ENCODE results near the gene TPK1. TPM values are rescaled to one million over a fixed set of nuclear protein-coding genes. Genes with fewer than 3 reads are reported as not detected.

The TPK1 gene
- total RNA-seq, 1 donor from 2014 or later, result 2.9 TPM

DNA sequence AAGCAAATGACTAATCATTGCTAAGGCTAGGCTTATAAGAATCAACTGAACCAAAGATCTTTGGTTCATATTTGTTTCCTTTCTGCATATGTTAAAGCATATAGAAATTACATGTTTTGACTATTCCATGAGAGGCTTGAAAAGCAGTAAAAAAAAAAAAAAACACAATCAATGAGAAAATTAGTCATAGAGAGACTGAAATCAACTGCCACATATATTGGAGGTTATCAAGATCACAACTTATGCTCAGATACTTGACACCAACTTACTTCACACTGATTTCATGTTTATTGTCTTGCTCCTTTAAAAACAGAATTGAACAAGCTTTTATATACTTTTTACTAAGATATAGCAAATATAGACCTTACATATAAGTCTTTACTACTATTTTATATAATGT lies 161.3 kb downstream of the TPK1 start:
- ATAC-seq (ENCODE audit: poor library complexity) (no peak), DNase-seq (no peak)
- intact Hi-C loops (cut with DNase I), result no loop called here

- intact Hi-C loops (cut with DNase I), result no loop called here
- ATAC-seq (ENCODE audit: poor library complexity), result no peak
- no peak for DNase-seq
Observed at GRCh38 chr7:144672869-144673268, 163.0 kb downstream of the TPK1 start.

GRCh38 chr7:144671429-144671828 lies 164.4 kb downstream of the TPK1 start:
- no peak for DNase-seq
- no peak for ATAC-seq (ENCODE audit: poor library complexity)
- intact Hi-C loops (cut with DNase I), result no loop called here

DNA sequence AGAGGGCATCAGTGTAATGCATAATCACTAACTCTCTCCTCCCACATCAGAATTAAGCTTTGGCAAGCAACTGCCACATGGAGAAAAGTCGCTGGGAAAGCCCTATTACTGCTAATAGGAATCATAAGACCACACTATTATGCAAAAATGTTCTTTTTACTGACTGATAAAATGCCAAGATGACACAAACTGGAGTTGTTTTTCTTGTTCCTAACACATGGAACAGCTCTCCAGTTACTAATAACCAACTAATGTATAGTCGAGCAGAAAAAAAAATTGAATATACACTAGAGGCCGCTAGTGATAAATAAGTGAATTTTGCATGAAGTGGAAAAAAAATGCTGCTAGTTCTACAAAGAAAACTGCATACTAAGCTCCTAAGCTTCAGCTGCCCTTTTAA lies 165.6 kb downstream of the TPK1 start:
- ATAC-seq (ENCODE audit: poor library complexity) (no peak), DNase-seq (no peak)
- intact Hi-C loops (cut with DNase I), result no loop called here

DNA sequence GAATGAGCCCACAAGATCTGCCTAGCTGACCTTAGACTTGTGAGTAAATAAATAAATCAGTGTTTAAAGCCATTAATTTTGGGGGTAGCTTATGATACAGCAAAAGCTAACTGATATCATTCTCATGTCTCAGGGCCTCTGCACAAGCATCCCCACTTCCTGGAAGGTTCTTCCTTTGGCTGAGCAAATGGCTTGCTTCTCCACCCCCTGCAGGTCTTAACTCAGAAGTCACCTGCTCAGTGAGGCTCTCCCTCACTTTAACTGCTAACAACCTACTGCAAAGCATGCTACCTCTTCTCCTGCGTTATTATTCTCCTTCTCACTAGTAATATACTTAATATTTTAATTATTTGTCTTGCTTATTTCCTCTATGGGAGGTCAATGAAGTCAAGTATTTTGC lies 167.3 kb downstream of the TPK1 start:
- no peak for ATAC-seq (ENCODE audit: poor library complexity)
- intact Hi-C loops (cut with DNase I), result no loop called here
- DNase-seq, result no peak

DNA sequence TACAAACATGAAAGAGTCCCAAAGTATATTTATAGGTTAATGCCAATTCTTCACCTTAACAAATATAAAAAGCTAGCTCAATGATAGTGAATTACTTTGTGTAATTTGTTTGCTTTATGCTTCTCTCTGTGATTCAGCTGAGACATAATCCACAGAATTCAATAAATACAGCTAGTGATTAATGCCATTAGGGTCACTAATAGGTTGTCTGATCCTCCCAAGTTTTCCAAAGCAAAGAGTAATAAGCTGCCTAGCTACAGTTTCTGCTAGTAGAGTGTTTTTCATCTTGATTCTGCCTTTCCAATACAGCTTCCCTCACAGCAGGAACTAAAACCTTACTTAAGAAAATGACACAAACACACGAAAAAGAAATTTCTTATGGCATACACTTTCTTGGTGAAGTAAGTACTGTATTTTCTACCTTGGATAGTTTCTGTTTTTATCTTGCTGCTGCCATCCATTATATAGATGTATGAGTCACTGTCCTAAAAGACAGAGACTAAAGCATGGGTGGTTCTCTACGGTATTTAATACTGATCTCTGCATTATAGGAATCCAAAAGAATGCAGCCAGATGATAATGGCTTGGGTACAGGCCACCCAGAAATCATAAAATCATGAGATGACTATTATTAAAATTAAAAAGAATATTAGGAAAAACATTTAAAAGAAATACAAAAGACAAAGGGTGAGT lies 170.0 kb downstream of the TPK1 start:
- ATAC-seq (ENCODE audit: poor library complexity) (no peak), DNase-seq (no peak)
- intact Hi-C loops (cut with DNase I), result no loop called here

- no peak for DNase-seq
- no peak for ATAC-seq (ENCODE audit: poor library complexity)
- intact Hi-C loops (cut with DNase I), result no loop called here
Observed at GRCh38 chr7:144659211-144659610, 176.6 kb downstream of the TPK1 start.

DNA sequence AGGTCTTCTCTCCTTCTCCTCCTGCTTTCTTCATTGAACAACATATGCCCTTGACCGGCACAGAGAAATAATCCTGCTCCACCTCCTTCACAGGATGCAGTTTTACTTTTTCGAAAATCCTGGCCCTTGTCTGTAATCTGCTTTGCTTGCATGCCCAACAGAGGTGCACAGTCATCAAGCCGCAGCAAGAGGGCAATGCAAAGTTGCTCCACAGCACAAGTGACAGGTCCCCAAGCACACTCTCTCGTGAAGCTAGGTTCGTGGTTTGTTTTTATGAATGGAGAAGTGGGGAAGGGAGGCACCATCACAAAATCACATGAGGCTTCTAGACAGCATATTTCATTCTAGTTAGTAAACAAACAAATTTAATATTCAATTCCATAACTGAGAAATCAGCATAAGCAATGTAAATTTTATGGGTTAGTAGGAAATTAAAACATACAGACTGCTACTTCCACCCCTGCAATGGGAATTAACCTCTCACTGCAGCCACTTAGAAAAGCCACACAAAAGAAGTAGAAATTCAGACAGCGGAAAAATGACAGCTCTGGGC lies 178.8 kb downstream of the TPK1 start:
- no peak for ATAC-seq (ENCODE audit: poor library complexity)

DNA sequence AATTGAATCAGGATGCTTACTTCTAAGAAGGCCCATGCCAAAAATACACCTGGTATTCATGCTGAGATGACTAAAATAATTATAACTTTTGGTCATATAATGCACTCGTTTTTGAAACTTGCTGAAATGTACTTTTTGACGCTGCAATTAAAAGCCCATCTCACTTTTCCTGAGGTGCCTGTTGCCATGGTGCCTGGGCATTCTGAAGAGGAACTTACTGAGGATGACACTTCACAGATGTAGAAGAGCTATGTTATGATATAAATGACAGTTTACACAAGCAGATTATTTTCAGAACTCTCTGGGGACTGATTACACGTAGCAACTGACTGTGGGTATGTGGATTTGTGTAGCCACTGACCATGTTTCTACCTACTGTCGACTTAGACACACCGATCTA lies 182.4 kb downstream of the TPK1 start:
- intact Hi-C loops (cut with DNase I), result no loop called here
- no peak for ATAC-seq (ENCODE audit: poor library complexity)
- DNase-seq, result no peak

More for the DNA sequence above, 178.8 kb downstream of the TPK1 start:
- intact Hi-C loops (cut with DNase I), result no loop called here
- no peak for DNase-seq

DNA sequence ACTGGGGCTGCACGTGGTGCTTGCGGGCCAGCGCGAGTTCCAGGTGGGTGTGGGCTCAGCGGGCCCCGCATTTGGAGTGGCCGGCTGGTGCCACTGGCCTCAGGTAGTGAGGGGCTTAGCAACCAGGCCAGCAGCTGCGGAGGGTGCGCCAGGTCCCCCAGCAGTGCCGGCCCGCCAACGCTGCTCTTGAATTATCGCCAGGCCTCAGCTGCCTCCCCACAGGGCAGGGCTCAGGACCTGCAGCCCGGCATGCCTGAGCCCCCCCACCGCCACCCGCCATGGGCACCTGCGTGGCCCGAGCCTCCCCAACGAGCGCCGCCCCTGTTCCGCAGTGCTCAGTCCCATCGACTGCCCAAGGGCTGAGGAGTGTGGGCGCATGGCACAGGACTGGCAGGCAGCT lies 185.4 kb downstream of the TPK1 start:
- DNase-seq, result no peak
- ATAC-seq (ENCODE audit: poor library complexity), result no peak
- intact Hi-C loops (cut with DNase I), result no loop called here

GRCh38 chr7:144649120-144649519 lies 186.7 kb downstream of the TPK1 start:
- no peak for ATAC-seq (ENCODE audit: poor library complexity)
- intact Hi-C loops (cut with DNase I), result no loop called here
- DNase-seq, result no peak

DNA sequence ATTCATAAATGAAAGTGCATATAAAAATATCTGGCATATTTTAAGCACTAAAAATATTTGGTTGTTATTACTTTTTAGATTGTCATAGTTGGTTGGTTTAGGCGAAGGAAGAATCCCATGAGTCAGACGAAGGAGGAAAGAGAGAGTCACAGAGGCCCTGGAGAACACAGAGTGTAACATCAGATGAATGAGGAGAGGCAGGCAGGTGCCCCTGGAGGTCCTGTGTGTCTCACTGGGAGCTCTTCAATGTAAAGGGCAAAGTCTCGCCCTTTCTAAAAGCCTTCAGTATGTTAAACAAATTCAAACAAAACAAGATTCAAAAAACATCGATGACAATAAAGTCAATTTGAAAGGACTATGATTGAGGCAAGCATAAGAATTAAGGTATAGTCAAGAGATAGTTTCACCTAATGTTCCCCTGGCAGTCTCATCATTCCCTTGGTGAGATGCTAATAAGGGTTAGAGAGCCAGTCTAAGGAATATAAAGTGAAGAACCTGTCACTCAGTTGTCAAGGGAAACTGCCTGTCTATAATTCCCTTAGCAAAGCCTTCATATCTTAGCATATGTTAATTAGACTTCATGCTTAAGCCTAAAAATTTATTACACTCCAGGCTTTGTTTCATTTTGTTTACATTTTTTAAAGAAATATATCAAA lies 194.3 kb downstream of the TPK1 start:
- DNase-seq (no peak), ATAC-seq (ENCODE audit: poor library complexity) (no peak)
- intact Hi-C loops (cut with DNase I), result no loop called here

DNA sequence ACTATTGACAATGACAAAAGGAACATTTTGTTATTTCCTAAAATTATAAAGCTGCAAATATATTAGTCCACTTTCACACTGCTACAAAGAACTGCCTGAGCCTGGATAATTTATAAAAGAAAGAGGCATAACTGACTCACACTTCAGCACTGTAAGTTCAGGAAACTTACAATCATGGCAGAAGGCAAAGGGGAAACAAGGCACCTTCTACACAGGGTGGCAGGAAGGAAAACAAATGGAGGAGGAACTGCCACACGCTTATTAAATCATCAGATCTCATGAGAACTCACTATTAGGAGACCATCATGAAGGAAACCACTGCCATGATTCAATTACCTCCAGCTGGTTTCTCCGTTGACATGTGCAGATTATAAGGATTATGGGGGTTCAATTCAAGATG lies 203.1 kb downstream of the TPK1 start:
- ATAC-seq (ENCODE audit: poor library complexity), result no peak
- DNase-seq, result no peak
- intact Hi-C loops (cut with DNase I), result no loop called here

DNA sequence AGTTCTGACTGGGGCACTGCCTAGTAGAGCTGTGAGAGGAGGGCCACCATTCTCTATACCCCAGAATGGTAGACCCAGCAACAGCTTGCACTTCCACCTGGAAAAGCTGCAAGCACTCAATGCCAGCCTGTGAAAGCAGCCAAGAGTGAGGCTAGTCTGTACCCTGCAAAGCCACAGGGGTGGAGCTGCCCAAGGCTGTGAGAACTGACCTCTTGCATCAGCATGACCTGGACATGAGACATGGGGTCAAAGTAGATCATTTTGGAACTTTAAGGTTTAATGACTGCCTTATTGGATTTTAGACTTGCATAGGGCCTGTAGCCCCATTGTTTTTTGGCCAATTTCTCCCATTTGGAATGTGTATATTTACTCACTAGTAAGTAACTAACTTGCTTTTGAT lies 206.3 kb downstream of the TPK1 start:
- intact Hi-C loops (cut with DNase I), result no loop called here
- DNase-seq (no peak), ATAC-seq (ENCODE audit: poor library complexity) (no peak)

DNA sequence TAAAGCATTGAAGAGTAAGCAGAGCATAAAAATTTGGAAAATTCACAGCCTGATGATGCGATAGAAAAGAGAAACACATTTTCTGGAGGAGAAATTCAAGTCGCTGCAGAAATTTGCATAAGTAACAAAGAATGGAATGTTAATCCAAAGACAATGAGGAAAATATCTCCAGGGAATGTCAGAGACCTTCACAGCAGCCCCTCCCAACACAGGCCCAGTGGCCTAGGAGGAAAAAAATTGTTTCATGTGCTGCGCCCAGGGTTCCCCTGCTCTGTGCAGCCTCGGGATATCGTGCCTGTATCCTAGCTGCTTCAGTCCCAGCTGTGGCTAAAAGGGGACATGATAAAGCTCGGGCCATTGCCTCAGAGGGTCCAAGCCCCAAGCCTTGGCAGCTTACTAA lies 206.8 kb downstream of the TPK1 start:
- no peak for DNase-seq
- ATAC-seq (ENCODE audit: poor library complexity), result no peak
- intact Hi-C loops (cut with DNase I), result no loop called here

DNA sequence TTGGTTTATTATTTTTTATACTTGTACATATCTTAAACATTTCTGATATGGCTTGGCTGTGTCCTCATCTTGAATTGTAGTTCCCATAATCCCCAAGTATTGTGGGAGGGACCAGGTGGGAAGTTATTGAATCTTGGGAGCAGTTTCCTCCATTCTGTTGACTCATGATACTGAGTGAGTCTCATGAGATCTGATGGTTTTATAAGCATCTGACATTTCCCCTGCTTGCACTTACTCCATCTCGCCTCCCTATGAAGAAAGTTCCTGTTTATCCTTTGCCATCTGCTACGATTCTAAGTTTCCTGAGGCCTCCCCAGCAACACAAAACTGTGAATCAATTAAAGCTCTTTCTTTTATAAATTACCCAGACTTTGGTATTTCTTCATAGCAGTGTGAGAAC lies 207.7 kb downstream of the TPK1 start:
- ATAC-seq (ENCODE audit: poor library complexity) (no peak), DNase-seq (no peak)
- intact Hi-C loops (cut with DNase I), result no loop called here

GRCh38 chr7:144622745-144623144 lies 213.1 kb downstream of the TPK1 start:
- intact Hi-C loops (cut with DNase I), result no loop called here
- no peak for DNase-seq
- no peak for ATAC-seq (ENCODE audit: poor library complexity)

GRCh38 chr7:144606261-144606660 lies 229.6 kb downstream of the TPK1 start:
- ATAC-seq (ENCODE audit: poor library complexity) (no peak), DNase-seq (no peak)
- intact Hi-C loops (cut with DNase I), result no loop called here

DNA sequence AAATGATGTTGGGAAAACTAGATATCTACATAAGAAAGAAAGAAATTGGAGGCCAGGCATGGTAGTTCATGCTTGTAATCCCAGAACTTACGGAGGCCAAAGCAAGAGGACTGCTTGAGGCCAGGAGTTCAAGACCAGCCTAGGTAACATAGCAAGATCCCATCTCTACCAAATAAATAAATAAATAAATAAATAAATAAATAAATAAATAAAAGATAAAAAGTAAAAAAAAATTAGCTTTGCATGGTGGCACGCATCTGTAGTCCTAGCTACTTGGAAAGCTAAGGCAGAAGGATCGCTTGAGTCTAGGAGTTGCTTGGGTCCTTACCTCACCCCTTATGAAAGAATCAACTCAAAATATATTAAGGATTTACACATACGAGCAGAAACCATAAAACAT lies 238.9 kb downstream of the TPK1 start:
- DNase-seq, result no peak
- intact Hi-C loops (cut with DNase I), result no loop called here
- no peak for ATAC-seq (ENCODE audit: poor library complexity)

DNA sequence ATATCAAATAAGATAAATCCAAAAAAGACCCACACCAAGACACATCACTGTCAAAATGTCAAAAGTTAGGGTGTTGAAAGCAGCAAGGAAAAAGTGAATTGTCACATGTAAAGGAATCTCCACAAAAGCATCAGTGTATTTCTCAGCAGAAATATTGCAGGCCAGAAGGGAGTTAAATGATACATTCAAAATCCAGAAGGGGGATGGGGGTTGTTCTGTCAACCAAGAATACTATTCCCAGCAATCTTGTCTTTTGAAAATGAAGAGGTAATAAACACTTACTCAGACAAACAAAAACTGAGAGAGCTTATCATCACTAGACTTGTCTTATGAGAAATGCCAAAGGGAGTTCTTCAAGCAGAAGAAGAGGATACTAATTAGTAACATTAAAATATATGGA lies 241.3 kb downstream of the TPK1 start:
- DNase-seq (no peak), ATAC-seq (ENCODE audit: poor library complexity) (no peak)
- intact Hi-C loops (cut with DNase I), result no loop called here

Measured in Right ventricle myocardium superior (tissue), 1 donor.